ENCODE measurements around the gene NAT10. TPM values are rescaled to one million over a fixed set of nuclear protein-coding genes. Genes with fewer than 3 reads are reported as not detected.
A peak's percentile ranks its signal among the peaks of the same experiment; 100 is the strongest.
"Not testable (repeated sequence)": the region's sequence is repeated elsewhere in the genome, so short reads cannot be mapped to it uniquely, and the experiment has no call there.

Gene NAT10
- 10 to 100 TPM; 21.2 to 24.7 (median 21.8) TPM for total RNA-seq
- 11.9 TPM for polyA plus RNA-seq
- long read RNA-seq, donor 1, full-length matches to known transcripts = 5 of 17 reads
- long read RNA-seq, donor 1, partial matches to known transcripts = 11 of 17 reads
- long read RNA-seq, donor 1, other reads (novel, unspliced or antisense) = 1 of 17 reads
- long read RNA-seq, donor 2, full-length matches to known transcripts = 9 of 14 reads
- long read RNA-seq, donor 2, partial matches to known transcripts = 5 of 14 reads
- long read RNA-seq, donor 2, other reads (novel, unspliced or antisense) = 0 of 14 reads
- long read RNA-seq, donor 3, full-length matches to known transcripts = 23 of 43 reads
- long read RNA-seq, donor 3, partial matches to known transcripts = 18 of 43 reads
- long read RNA-seq, donor 3, other reads (novel, unspliced or antisense) = 2 of 43 reads
- long read RNA-seq, donor 4, full-length matches to known transcripts = 1 of 11 reads
- long read RNA-seq, donor 4, partial matches to known transcripts = 7 of 11 reads
- long read RNA-seq, donor 4, other reads (novel, unspliced or antisense) = 3 of 11 reads

- Histone ChIP-seq H3K9me3 (ENCODE audit: control insufficient read depth, low read length) (no peaks in the 10 kb centered on the region), H3K4me3 (ENCODE audit: low read length) (peak within 1 kb of the TSS; percentile 50), H3K4me1 (ENCODE audit: control insufficient read depth, insufficient read depth, low read length) (no peaks in the 10 kb centered on the region), H3K27ac (ENCODE audit: low read length) (peak within 1 kb of the TSS; percentile 86), H3K27me3 (ENCODE audit: control insufficient read depth, insufficient read depth) (no peaks in the 10 kb centered on the region)
- peak; percentile 98 for ATAC-seq
- peak; percentile 97 to 98 (median 97) for DNase-seq
- WGBS = under 1% methylated on average over 55 of the region's 55 CpGs
- intact Hi-C loops (cut with DNase I) = loop anchor here in 2 of 4 donors (2.0 to 10.0 kb wide), 2 partner anchors 51 to 53 kb away; partner anchors contain the start of gene CAPRIN1 (in 1 of the 2)
Observed at GRCh38 chr11:34105079-34105956, at the start of gene NAT10. TSS of gene NAT10 (plus strand) at chr11:34105629. CDS start at chr11:34108226, 2,597 bp downstream.

- H3K9me3 ChIP-seq (ENCODE audit: control insufficient read depth, low read length) = no peaks in the 10 kb centered on the region
- WGBS = 21% methylated on average over 2 of the region's 2 CpGs
- intact Hi-C loops (cut with DNase I) = loop anchor here in 1 of 4 donors (10.0 kb wide), 1 partner anchor 48 kb away; the partner anchor contains the start of gene NAT10
- H3K4me3 ChIP-seq (ENCODE audit: low read length) = no peak overlapping the region
- H3K4me1 ChIP-seq (ENCODE audit: control insufficient read depth, insufficient read depth, low read length) = no peaks in the 10 kb centered on the region
- no peaks in the 10 kb centered on the region for H3K27me3 ChIP-seq (ENCODE audit: control insufficient read depth, insufficient read depth)
- DNase-seq = no peak
- no peak overlapping the region for H3K27ac ChIP-seq (ENCODE audit: low read length)
- ATAC-seq = no peak
Observed at GRCh38 chr11:34056672-34057071, 48.8 kb upstream of the NAT10 start.

GRCh38 chr11:34063061-34063795, 42.2 kb upstream of the NAT10 start:
- H3K4me1 ChIP-seq (ENCODE audit: control insufficient read depth, insufficient read depth, low read length) = peaks cover 6% of the 10 kb centered on the region
- intact Hi-C loops (cut with DNase I) = no loop called here
- ATAC-seq = no peak

GRCh38 chr11:34064291-34064690, 41.1 kb upstream of the NAT10 start:
- Histone ChIP-seq H3K4me3 (ENCODE audit: low read length) (no peak overlapping the region), H3K27ac (ENCODE audit: low read length) (no peak overlapping the region), H3K4me1 (ENCODE audit: control insufficient read depth, insufficient read depth, low read length) (peaks cover 6% of the 10 kb centered on the region), H3K27me3 (ENCODE audit: control insufficient read depth, insufficient read depth) (no peaks in the 10 kb centered on the region), H3K9me3 (ENCODE audit: control insufficient read depth, low read length) (no peaks in the 10 kb centered on the region)
- WGBS = 90% methylated on average over 2 of the region's 2 CpGs
- ATAC-seq (no peak), DNase-seq (no peak)
- intact Hi-C loops (cut with DNase I) = no loop called here

More at GRCh38 chr11:34063061-34063795, 42.2 kb upstream of the NAT10 start:
- 80% methylated on average over 2 of the region's 2 CpGs for WGBS
- no peak overlapping the region for H3K4me3 ChIP-seq (ENCODE audit: low read length)
- no peak overlapping the region for H3K27ac ChIP-seq (ENCODE audit: low read length)
- no peaks in the 10 kb centered on the region for H3K27me3 ChIP-seq (ENCODE audit: control insufficient read depth, insufficient read depth)
- no peak for DNase-seq
- no peaks in the 10 kb centered on the region for H3K9me3 ChIP-seq (ENCODE audit: control insufficient read depth, low read length)

- 84% methylated on average over 6 of the region's 6 CpGs for WGBS
- Histone ChIP-seq H3K27me3 (ENCODE audit: control insufficient read depth, insufficient read depth) (no peaks in the 10 kb centered on the region), H3K9me3 (ENCODE audit: control insufficient read depth, low read length) (no peaks in the 10 kb centered on the region), H3K27ac (ENCODE audit: low read length) (no peak overlapping the region), H3K4me1 (ENCODE audit: control insufficient read depth, insufficient read depth, low read length) (peaks cover 7% of the 10 kb centered on the region), H3K4me3 (ENCODE audit: low read length) (no peak overlapping the region)
- no peak for ATAC-seq
- intact Hi-C loops (cut with DNase I) = no loop called here
- DNase-seq = no peak
Observed at GRCh38 chr11:34065505-34066203, 39.8 kb upstream of the NAT10 start.

GRCh38 chr11:34066766-34067165, 38.7 kb upstream of the NAT10 start:
- H3K27ac ChIP-seq (ENCODE audit: low read length); ATAC-seq; H3K27me3 ChIP-seq (ENCODE audit: control insufficient read depth, insufficient read depth); H3K4me1 ChIP-seq (ENCODE audit: control insufficient read depth, insufficient read depth, low read length); intact Hi-C loops (cut with DNase I); DNase-seq; H3K9me3 ChIP-seq (ENCODE audit: control insufficient read depth, low read length); H3K4me3 ChIP-seq (ENCODE audit: low read length): not testable (repeated sequence)
- 87% methylated on average over 8 of the region's 8 CpGs for WGBS

GRCh38 chr11:34067383-34068065, 37.9 kb upstream of the NAT10 start:
- no peak overlapping the region for H3K4me3 ChIP-seq (ENCODE audit: low read length)
- intact Hi-C loops (cut with DNase I) = no loop called here
- WGBS = 86% methylated on average over 7 of the region's 7 CpGs
- H3K9me3 ChIP-seq (ENCODE audit: control insufficient read depth, low read length) = no peaks in the 10 kb centered on the region
- ATAC-seq = no peak
- H3K27ac ChIP-seq (ENCODE audit: low read length) = peak overlapping the region; percentile 57
- DNase-seq = no peak
- peaks cover 7% of the 10 kb centered on the region for H3K4me1 ChIP-seq (ENCODE audit: control insufficient read depth, insufficient read depth, low read length)
- no peaks in the 10 kb centered on the region for H3K27me3 ChIP-seq (ENCODE audit: control insufficient read depth, insufficient read depth)

GRCh38 chr11:34068111-34068510, 37.3 kb upstream of the NAT10 start:
- intact Hi-C loops (cut with DNase I) = no loop called here
- WGBS = 18% methylated on average over 2 of the region's 2 CpGs
- no peaks in the 10 kb centered on the region for H3K27me3 ChIP-seq (ENCODE audit: control insufficient read depth, insufficient read depth)
- H3K27ac ChIP-seq (ENCODE audit: low read length) = peak overlapping the region; percentile 57
- ATAC-seq = peak; percentile 89 to 90
- H3K9me3 ChIP-seq (ENCODE audit: control insufficient read depth, low read length) = no peaks in the 10 kb centered on the region
- no peak for DNase-seq
- H3K4me3 ChIP-seq (ENCODE audit: low read length) = no peak overlapping the region
- H3K4me1 ChIP-seq (ENCODE audit: control insufficient read depth, insufficient read depth, low read length) = peaks cover 7% of the 10 kb centered on the region

GRCh38 chr11:34071306-34071705, 34.1 kb upstream of the NAT10 start:
- H3K4me3 ChIP-seq (ENCODE audit: low read length); H3K27ac ChIP-seq (ENCODE audit: low read length); H3K9me3 ChIP-seq (ENCODE audit: control insufficient read depth, low read length); H3K4me1 ChIP-seq (ENCODE audit: control insufficient read depth, insufficient read depth, low read length); ATAC-seq; intact Hi-C loops (cut with DNase I); H3K27me3 ChIP-seq (ENCODE audit: control insufficient read depth, insufficient read depth); DNase-seq: not testable (repeated sequence)
- WGBS = 84% methylated on average over 8 of the region's 8 CpGs
